22Rv1 (cell line): ENCODE results near the gene EIF2D.

Source experiments
- H3K27ac ChIP-seq: fragments of 450-650 bp; 2 replicates; pipeline ENCODE4 v1.5.1; 2017
- ZFX ChIP-seq: fragments of 450-650 bp; IDR thresholded peaks from 2 replicates; pipeline ENCODE4 v1.6.1; 2017; ENCODE audit warnings: antibody characterized with exemption, borderline replicate concordance
- TF ChIP-seq, protein P1 (sequence below): fragments of 450-650 bp; IDR thresholded peaks from 2 replicates; pipeline ENCODE4 v1.5.1; 2017; ENCODE audit warnings: mild to moderate bottlenecking

The EIF2D gene

GRCh38 chr1:206551986-206552326, 60.3 kb downstream of the EIF2D start:
- TF ChIP-seq ZFX = no peak
- TF ChIP-seq, protein P1, sequence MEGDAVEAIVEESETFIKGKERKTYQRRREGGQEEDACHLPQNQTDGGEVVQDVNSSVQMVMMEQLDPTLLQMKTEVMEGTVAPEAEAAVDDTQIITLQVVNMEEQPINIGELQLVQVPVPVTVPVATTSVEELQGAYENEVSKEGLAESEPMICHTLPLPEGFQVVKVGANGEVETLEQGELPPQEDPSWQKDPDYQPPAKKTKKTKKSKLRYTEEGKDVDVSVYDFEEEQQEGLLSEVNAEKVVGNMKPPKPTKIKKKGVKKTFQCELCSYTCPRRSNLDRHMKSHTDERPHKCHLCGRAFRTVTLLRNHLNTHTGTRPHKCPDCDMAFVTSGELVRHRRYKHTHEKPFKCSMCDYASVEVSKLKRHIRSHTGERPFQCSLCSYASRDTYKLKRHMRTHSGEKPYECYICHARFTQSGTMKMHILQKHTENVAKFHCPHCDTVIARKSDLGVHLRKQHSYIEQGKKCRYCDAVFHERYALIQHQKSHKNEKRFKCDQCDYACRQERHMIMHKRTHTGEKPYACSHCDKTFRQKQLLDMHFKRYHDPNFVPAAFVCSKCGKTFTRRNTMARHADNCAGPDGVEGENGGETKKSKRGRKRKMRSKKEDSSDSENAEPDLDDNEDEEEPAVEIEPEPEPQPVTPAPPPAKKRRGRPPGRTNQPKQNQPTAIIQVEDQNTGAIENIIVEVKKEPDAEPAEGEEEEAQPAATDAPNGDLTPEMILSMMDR = no peak
- H3K27ac ChIP-seq = no peak overlapping the region

GRCh38 chr1:206551296-206551985, 60.8 kb downstream of the EIF2D start:
- H3K27ac ChIP-seq = no peak overlapping the region
- TF ChIP-seq ZFX = no peak
- TF ChIP-seq, protein P1 = no peak

- H3K27ac ChIP-seq = no peak overlapping the region
- no peak for TF ChIP-seq ZFX
- TF ChIP-seq, protein P1 = no peak
These were observed 61.8 kb downstream of the EIF2D start for GRCh38 chr1:206550446-206550845.

- no peak overlapping the region for H3K27ac ChIP-seq
- TF ChIP-seq ZFX = no peak
- TF ChIP-seq, protein P1 = no peak
These were observed 65.2 kb downstream of the EIF2D start for GRCh38 chr1:206547104-206547503.

DNA sequence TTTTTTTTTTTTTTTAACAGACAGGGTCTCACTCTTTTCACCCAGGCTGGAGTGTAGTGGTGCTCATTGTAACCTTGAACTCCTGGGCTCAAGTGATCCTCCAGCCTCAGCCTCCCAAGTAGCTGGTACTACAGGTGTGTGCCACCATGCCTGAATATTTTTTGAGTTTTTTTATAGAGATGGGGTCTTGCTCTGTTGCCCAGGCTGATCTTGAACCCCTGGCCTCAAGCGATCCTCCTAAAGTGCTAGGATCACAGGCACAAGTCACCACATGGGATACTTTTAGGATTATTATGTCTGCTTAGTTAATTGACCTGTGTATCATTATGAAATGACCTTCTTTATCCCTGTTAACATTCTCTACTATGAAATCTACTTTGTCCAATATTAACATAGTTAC, 66.9 kb downstream of the EIF2D start:
- TF ChIP-seq ZFX = no peak
- TF ChIP-seq, protein P1 = no peak
- no peak overlapping the region for H3K27ac ChIP-seq

DNA sequence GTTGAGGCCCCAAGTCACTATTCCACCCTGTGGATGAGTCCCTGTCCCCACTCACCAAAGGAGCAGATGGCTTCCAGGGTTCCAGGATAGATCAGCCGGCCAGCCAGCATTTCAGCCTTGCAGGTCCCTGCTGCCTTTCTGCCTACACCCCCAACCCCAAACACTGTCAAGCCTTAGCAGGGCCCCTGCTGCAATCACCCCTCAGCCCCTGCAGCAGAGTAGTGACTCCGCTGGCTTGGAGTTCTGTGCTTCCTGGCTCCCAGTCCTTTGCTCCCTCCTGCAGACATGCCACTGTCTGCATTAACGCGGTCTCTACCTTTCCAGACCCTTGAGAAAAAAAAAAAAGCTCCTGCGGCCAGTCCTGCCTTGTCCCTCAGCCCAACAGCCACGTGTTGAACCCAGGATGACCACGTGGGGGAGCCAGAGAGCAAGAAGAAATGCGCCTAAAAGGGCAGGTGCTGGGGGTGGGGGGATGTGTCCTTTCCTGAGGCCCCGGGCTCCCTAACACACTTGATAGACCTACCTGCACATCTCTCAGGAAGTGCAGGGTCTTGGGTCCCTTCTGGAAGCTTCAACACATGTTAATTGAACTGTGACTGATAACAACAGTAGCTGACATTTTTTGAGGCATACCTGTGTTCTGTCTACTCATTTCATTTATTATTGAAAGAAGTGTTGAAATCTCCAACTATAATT, 67.6 kb downstream of the EIF2D start:
- no peak overlapping the region for H3K27ac ChIP-seq
- TF ChIP-seq, protein P1 = peak; percentile 99
- no peak for TF ChIP-seq ZFX
